Measurements from ENCODE around the gene ZNF785.
"Not testable (repeated sequence)": the region's sequence is repeated elsewhere in the genome, so short reads cannot be mapped to it uniquely, and the experiment has no call there.

- TF ChIP-seq, protein P1, sequence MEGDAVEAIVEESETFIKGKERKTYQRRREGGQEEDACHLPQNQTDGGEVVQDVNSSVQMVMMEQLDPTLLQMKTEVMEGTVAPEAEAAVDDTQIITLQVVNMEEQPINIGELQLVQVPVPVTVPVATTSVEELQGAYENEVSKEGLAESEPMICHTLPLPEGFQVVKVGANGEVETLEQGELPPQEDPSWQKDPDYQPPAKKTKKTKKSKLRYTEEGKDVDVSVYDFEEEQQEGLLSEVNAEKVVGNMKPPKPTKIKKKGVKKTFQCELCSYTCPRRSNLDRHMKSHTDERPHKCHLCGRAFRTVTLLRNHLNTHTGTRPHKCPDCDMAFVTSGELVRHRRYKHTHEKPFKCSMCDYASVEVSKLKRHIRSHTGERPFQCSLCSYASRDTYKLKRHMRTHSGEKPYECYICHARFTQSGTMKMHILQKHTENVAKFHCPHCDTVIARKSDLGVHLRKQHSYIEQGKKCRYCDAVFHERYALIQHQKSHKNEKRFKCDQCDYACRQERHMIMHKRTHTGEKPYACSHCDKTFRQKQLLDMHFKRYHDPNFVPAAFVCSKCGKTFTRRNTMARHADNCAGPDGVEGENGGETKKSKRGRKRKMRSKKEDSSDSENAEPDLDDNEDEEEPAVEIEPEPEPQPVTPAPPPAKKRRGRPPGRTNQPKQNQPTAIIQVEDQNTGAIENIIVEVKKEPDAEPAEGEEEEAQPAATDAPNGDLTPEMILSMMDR (conservative IDR thresholded peaks at IDR 0.05; ENCODE audit: low read depth in 2 of 2): not testable (repeated sequence)
- not testable (repeated sequence) for TF ChIP-seq EZH2 (IDR thresholded peaks at IDR 0.05; ENCODE audit: low read depth, unreplicated experiment); EZH2phosphoT487 (IDR thresholded peaks at IDR 0.05; ENCODE audit: unreplicated experiment); POLR2AphosphoS5 (IDR thresholded peaks at IDR 0.05; ENCODE audit: low read depth); STAT1 (IDR thresholded peaks at IDR 0.05; ENCODE audit: unreplicated experiment); ZNF331 (CRISPR knock-in tag; IDR thresholded peaks at IDR 0.05; ENCODE audit: low read depth); ETS1 (IDR thresholded peaks at IDR 0.05); ZNF114 (CRISPR knock-in tag; IDR thresholded peaks at IDR 0.05); JUNB (IDR thresholded peaks at IDR 0.05; ENCODE audit: unreplicated experiment)
Measured at GRCh38 chr16:30536391-30537024, 49.0 kb downstream of the ZNF785 start.
